ENCODE data around the gene PDIA6.

Gene PDIA6

DNA sequence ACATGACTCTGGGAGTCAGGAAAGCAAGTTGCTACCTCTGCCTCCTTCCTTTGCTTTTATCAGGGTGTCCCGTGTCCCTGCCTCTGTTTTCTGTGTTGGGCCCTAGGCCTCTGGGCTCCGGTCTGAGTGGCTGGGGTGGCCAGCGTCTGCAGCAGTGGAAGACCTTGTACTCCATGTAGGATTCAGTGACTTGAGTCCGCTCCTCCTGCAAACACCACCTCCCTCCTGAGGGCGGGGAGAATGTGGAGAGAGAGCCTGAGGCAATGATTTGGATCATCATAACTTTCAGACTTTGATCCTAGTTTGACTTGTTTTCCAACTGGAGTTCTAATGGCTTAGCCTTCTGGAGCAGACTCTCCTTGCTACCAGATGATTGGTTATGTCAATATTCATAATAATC lies 60.3 kb downstream of the PDIA6 start:
- DNase-seq (ENCODE audit: low read depth), result no peak
- no peak overlapping the region for H3K4me3 ChIP-seq (ENCODE audit: low read depth, low read length)
- TF ChIP-seq, protein P1, sequence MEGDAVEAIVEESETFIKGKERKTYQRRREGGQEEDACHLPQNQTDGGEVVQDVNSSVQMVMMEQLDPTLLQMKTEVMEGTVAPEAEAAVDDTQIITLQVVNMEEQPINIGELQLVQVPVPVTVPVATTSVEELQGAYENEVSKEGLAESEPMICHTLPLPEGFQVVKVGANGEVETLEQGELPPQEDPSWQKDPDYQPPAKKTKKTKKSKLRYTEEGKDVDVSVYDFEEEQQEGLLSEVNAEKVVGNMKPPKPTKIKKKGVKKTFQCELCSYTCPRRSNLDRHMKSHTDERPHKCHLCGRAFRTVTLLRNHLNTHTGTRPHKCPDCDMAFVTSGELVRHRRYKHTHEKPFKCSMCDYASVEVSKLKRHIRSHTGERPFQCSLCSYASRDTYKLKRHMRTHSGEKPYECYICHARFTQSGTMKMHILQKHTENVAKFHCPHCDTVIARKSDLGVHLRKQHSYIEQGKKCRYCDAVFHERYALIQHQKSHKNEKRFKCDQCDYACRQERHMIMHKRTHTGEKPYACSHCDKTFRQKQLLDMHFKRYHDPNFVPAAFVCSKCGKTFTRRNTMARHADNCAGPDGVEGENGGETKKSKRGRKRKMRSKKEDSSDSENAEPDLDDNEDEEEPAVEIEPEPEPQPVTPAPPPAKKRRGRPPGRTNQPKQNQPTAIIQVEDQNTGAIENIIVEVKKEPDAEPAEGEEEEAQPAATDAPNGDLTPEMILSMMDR (IDR thresholded peaks at IDR 0.05; ENCODE audit: insufficient read depth, low read depth, low read length, missing control alignments), result no peak

DNA sequence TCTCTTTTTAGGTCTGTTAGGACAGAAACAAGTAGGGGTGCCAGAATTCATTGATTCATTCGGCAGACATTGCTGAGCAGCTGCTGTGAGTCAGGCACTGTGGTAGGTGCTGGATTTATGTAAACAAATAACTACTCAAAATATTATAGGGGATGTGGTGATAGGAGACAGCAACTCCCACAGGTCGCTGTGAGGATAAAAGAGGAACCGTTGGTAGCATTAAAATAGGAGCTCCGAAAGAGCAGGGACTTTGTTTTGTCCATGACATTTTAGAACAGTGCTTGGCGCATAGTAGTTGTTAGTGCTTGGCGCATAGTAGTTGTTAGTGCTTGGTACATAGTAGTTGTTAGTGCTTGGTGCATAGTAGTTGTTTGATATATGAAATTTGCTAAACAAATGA lies 62.0 kb downstream of the PDIA6 start:
- H3K4me3 ChIP-seq (ENCODE audit: low read depth, low read length), result no peak overlapping the region
- DNase-seq (ENCODE audit: low read depth), result no peak
- TF ChIP-seq, protein P1 (IDR thresholded peaks at IDR 0.05; ENCODE audit: insufficient read depth, low read depth, low read length, missing control alignments), result no peak

DNA sequence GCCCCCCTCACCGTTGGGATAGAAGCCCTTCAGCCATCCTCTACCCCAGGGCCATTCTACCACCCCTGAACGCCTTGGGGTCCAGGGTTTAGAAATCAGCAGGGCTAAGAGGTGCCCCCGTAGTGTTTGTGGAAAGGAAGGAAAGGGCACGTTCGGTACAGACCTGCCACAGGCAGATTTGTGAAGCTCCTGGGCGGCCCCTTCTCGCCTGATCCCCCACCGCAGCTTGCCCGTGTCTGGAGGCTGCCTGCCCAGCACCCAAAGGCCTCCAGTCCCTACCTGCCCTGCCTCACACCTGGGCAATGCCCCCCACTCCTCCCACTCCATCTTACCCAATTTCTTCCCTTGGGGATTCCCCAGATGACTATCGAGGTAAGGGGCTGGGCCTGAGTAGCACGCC lies 69.9 kb downstream of the PDIA6 start:
- no peak overlapping the region for H3K4me3 ChIP-seq (ENCODE audit: low read depth, low read length)
- TF ChIP-seq, protein P1 (IDR thresholded peaks at IDR 0.05; ENCODE audit: insufficient read depth, low read depth, low read length, missing control alignments), result no peak
- DNase-seq (ENCODE audit: low read depth), result no peak

DNA sequence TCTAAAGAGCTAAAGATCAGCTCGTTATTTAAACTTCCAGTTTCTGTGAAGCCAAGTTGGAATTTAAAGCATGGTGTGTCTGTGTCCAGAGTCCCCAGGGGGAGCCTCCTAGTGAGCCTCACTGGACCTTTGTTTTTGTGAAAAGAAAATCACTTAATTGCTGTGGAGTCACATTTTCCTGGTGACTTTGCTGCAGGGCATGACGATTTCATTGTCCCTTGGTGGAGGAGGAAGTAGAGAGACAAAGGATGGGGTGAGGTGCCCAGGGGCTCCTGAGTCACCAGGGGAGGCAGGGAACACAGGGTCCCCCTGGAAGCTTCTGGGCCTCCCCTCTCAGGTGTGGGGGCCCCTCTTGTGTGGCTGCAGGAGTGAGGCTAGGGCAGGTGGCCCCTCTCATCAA lies 71.4 kb downstream of the PDIA6 start:
- DNase-seq (ENCODE audit: low read depth), result no peak
- TF ChIP-seq, protein P1 (IDR thresholded peaks at IDR 0.05; ENCODE audit: insufficient read depth, low read depth, low read length, missing control alignments), result no peak
- no peak overlapping the region for H3K4me3 ChIP-seq (ENCODE audit: low read depth, low read length)

DNA sequence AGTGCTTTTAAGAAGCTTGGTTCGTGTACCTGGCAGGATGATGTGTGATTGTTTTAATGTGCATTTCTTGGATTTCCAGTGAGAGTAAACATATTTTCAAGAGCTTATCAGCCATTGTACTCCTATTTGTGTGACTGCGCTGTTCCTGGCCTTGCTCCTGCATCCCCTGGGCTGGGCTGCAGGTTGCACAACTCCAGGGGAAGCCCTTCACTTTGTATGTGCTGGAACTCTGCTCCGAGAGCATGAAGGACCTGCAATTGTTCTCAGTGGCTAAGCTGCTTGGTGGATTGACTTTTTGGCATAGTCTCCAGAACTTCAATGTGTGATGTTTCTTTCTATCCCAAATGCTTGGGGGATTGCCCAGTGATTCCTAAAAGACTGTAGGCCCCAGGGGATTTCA lies 72.4 kb downstream of the PDIA6 start:
- TF ChIP-seq, protein P1 (IDR thresholded peaks at IDR 0.05; ENCODE audit: insufficient read depth, low read depth, low read length, missing control alignments), result no peak
- no peak for DNase-seq (ENCODE audit: low read depth)

DNA sequence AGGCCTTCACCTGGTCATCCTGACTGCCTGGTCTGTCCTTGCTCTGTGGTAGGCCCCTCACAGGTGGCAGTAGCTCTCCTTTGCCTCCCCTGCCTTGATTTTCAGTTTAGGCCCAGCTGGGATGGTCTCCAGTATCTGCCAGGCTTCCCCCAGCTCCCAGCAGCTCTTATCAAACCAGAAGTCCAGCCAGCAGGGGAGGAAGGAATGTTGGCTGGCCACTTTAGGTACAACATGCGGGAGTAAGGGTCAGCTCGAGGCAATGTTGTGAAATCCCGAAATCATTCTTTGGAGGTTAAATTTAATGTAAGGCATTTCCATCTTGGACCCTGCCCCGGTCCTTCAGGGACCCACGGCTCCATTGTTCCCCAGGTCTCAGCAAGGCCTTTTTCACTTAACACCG lies 74.4 kb downstream of the PDIA6 start:
- no peak overlapping the region for H3K4me3 ChIP-seq (ENCODE audit: low read depth, low read length)
- TF ChIP-seq, protein P1 (IDR thresholded peaks at IDR 0.05; ENCODE audit: insufficient read depth, low read depth, low read length, missing control alignments), result no peak
- DNase-seq (ENCODE audit: low read depth), result no peak

More for the DNA sequence above, 72.4 kb downstream of the PDIA6 start:
- no peak overlapping the region for H3K4me3 ChIP-seq (ENCODE audit: low read depth, low read length)

DNA sequence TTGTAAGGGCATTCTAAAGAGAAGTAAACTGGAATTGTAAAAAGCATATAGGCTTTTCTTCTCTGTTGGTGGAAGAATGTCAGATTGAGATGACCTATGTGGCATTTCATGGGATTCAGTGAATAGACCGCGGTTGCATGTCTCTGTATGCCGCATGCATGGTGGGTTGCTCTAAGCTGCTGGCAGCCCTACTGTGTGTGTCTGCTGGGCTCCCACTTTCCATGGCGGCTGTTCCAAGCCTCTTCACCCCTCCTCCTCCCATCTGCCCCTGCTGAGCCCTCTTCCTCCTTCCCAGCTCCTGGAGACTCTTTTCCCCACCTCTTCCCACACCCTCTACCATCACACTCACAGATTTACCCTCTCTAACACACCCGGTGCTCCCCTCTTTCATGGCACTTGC lies 78.6 kb downstream of the PDIA6 start:
- TF ChIP-seq, protein P1 (IDR thresholded peaks at IDR 0.05; ENCODE audit: insufficient read depth, low read depth, low read length, missing control alignments), result no peak

More for the DNA sequence above, 78.6 kb downstream of the PDIA6 start:
- DNase-seq (ENCODE audit: low read depth), result no peak
- no peak overlapping the region for H3K4me3 ChIP-seq (ENCODE audit: low read depth, low read length)

All from GM12865 (cell line).